ENCODE results near the gene IQGAP1. TPM values are rescaled to one million over a fixed set of nuclear protein-coding genes. Genes with fewer than 3 reads are reported as not detected.

IQGAP1 gene
- total and polyA plus RNA-seq, 2 of the 13 experiments (the other 11 are each of a cell fraction or from before 2014, with no cell fraction given) = 29.5 to 37.9 TPM

DNA sequence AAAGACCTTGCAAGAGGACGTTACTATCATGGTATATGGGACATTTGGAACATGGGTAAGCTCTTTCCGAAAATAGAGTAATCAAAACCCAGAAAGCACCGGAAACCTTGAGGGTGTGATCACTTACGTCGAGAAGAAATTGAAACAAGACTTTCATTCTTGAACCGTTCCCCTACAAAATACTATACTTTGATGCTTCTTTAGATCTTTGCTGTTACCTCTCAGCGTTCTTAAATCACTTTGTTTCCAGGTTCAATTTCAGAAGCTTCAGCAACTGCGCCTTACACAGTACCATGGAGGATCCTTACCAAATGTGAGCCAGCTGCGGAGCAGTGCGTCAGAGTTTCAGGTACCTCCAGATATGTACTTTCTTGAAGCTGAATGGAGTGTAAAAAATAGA is 151.7 kb downstream of the IQGAP1 start:
- H3K4me2 ChIP-seq (ENCODE audit: low read depth, low read length) = no peak overlapping the region
- intact Hi-C loops (cut with micrococcal nuclease; ENCODE audit: unreplicated experiment) (no loop called here), in situ Hi-C loops (cut with HindIII; ENCODE audit: extremely low pct_ligation_motif_present, low pct_unique_long_range_greater_than_20kb) (no loop called here)
- H3K36me3 ChIP-seq (replicated peaks in 1 of 2; ENCODE audit: control insufficient read depth in 1 of 2, insufficient read depth in 2 of 2, low read length in 2 of 2) = no peaks in the 10 kb centered on the region; a peak in 1 of 5 replicates
- no peak overlapping the region for H3K9ac ChIP-seq (ENCODE audit: insufficient read depth, low read depth, low read length)
- DNase-seq (ENCODE audit: low spot score) (no peak), FAIRE-seq (no peak), ATAC-seq (no peak)
- no peaks in the 10 kb centered on the region for H3K27me3 ChIP-seq (ENCODE audit: control insufficient read depth in 1 of 2, insufficient read depth in 2 of 2, low read length in 2 of 2)
- H3K4me1 ChIP-seq (ENCODE audit: insufficient read depth, low read length) = peaks cover 36% of the 10 kb centered on the region
- H3K79me2 ChIP-seq (ENCODE audit: insufficient read depth, low read length) = peaks cover 6% of the 10 kb centered on the region
- no TSS peak for BruUV-seq (replicated peaks)
- no peak overlapping the region for H3K27ac ChIP-seq (ENCODE audit: extremely low read length, insufficient read depth, low read length)
- no peaks in the 10 kb centered on the region for H3K9me3 ChIP-seq (ENCODE audit: low read length)
- 98% methylated on average over 10 of the region's 10 CpGs for WGBS (ENCODE audit: low lambda C conversion rate)
- TF ChIP-seq ZNF605 (CRISPR knock-in tag; IDR thresholded peaks at IDR 0.05) (no peak), ZNF883 (CRISPR knock-in tag; IDR thresholded peaks at IDR 0.05; ENCODE audit: not compliant biosample characterization) (no peak), SP4 (CRISPR knock-in tag; IDR thresholded peaks at IDR 0.05) (no peak), SAFB2 (CRISPR knock-in tag; IDR thresholded peaks at IDR 0.05; ENCODE audit: borderline replicate concordance, low read depth) (no peak), IRF2 (CRISPR knock-in tag; IDR thresholded peaks at IDR 0.05) (no peak), ZNF292 (CRISPR knock-in tag; IDR thresholded peaks at IDR 0.05; ENCODE audit: borderline replicate concordance, low read depth) (no peak), ZNF343 (CRISPR knock-in tag; IDR thresholded peaks at IDR 0.05) (no peak), FOSL1 (CRISPR knock-in tag; IDR thresholded peaks at IDR 0.05; ENCODE audit: borderline replicate concordance) (no peak)
- TF ChIP-seq, protein P1, sequence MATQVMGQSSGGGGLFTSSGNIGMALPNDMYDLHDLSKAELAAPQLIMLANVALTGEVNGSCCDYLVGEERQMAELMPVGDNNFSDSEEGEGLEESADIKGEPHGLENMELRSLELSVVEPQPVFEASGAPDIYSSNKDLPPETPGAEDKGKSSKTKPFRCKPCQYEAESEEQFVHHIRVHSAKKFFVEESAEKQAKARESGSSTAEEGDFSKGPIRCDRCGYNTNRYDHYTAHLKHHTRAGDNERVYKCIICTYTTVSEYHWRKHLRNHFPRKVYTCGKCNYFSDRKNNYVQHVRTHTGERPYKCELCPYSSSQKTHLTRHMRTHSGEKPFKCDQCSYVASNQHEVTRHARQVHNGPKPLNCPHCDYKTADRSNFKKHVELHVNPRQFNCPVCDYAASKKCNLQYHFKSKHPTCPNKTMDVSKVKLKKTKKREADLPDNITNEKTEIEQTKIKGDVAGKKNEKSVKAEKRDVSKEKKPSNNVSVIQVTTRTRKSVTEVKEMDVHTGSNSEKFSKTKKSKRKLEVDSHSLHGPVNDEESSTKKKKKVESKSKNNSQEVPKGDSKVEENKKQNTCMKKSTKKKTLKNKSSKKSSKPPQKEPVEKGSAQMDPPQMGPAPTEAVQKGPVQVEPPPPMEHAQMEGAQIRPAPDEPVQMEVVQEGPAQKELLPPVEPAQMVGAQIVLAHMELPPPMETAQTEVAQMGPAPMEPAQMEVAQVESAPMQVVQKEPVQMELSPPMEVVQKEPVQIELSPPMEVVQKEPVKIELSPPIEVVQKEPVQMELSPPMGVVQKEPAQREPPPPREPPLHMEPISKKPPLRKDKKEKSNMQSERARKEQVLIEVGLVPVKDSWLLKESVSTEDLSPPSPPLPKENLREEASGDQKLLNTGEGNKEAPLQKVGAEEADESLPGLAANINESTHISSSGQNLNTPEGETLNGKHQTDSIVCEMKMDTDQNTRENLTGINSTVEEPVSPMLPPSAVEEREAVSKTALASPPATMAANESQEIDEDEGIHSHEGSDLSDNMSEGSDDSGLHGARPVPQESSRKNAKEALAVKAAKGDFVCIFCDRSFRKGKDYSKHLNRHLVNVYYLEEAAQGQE (IDR thresholded peaks at IDR 0.05; ENCODE audit: borderline replicate concordance in 1 of 2, low read depth in 1 of 2, low read length in 2 of 2) = no peak
- TF ChIP-seq, protein P2, sequence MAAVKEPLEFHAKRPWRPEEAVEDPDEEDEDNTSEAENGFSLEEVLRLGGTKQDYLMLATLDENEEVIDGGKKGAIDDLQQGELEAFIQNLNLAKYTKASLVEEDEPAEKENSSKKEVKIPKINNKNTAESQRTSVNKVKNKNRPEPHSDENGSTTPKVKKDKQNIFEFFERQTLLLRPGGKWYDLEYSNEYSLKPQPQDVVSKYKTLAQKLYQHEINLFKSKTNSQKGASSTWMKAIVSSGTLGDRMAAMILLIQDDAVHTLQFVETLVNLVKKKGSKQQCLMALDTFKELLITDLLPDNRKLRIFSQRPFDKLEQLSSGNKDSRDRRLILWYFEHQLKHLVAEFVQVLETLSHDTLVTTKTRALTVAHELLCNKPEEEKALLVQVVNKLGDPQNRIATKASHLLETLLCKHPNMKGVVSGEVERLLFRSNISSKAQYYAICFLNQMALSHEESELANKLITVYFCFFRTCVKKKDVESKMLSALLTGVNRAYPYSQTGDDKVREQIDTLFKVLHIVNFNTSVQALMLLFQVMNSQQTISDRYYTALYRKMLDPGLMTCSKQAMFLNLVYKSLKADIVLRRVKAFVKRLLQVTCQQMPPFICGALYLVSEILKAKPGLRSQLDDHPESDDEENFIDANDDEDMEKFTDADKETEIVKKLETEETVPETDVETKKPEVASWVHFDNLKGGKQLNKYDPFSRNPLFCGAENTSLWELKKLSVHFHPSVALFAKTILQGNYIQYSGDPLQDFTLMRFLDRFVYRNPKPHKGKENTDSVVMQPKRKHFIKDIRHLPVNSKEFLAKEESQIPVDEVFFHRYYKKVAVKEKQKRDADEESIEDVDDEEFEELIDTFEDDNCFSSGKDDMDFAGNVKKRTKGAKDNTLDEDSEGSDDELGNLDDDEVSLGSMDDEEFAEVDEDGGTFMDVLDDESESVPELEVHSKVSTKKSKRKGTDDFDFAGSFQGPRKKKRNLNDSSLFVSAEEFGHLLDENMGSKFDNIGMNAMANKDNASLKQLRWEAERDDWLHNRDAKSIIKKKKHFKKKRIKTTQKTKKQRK (IDR thresholded peaks at IDR 0.05; ENCODE audit: low read length) = no peak
- H4K20me1 ChIP-seq (ENCODE audit: insufficient read depth, low read length) = no peaks in the 10 kb centered on the region
- H2AFZ ChIP-seq (ENCODE audit: low read length) = no peak overlapping the region
- POLR2A ChIA-PET = interaction anchor here (1.0 to 1.1 kb wide), 2 partner anchors 9 to 19 kb away, joined by 3 to 4 read pairs; no protein-coding TSS in a partner anchor
- H3K4me3 ChIP-seq (replicated peaks in 1 of 3; ENCODE audit: insufficient read depth in 1 of 3, low read depth in 2 of 3, low read length in 3 of 3) = no peak overlapping the region
- CTCF ChIA-PET (ENCODE audit: low intra/inter-chr PET ratio, low total read pairs) = no interaction called here

Data from HepG2 (cell line).